Dedifferentiated amniotic fluid mesenchymal stem cell (primary cell): ENCODE data around the gene VAMP1.
"Not testable (repeated sequence)": the region's sequence is repeated elsewhere in the genome, so short reads cannot be mapped to it uniquely, and the experiment has no call there.

Experiments
- DNase-seq: peaks from one replicate; pipeline ENCODE4 v3.0.0-alpha.2; 2016; ENCODE audit errors: extremely low spot score

The VAMP1 gene

DNA sequence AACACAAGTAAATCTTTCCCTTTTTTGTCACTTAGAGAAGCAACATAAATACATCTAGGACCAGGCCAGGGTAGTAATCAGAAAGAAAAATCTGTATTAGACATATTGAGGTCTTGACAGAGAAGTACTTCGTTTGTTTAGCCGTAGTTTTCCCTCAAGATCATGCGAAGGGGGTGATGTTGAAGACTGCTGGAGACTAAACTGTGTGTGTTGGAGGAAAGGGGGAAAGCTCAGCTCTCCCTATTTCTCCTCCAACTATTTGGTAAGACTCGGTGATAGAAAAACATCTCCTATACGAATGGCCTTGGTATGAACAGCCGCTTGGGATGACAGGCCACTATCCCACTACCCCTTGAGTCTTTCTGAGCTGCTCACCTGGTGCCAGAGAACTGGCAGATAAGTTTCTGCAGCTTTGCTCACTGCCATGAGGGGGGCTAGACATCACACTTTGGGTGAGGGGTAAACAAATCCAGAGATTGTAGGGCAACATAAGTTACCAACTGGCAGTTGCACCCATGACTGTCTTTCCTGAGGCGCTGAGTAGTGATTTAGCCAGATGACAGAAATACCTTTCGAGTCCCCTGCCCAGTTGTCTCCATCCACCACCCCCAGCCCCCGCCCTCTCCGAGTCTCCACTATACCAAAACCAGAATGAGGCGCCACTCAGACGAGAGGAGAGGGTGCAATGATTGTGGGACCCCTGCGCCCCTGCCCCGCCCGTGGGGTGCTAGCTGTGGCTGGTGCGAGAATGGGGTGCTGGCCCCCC, 685 bp downstream of the VAMP1 start:
- DNase-seq: no peak

DNA sequence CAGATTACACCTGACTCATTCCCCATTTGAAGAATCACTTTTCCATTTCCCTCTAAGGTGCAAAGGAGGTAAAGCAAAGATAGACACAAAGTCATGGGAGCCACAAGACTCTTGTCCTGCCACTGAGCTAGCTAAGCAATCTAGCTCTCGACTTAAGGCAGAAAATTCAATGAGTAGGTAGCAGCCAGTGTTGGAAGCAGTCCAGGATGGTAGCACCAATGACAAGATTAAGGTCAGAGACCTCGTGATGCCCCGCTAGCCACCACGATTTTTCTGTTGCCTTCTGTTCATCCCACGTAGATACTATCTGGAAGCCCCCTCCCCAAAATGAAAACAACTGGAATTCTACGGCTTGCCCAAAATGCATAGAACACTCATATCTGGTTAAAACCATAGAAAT, 1.4 kb downstream of the VAMP1 start:
- DNase-seq: no peak

DNA sequence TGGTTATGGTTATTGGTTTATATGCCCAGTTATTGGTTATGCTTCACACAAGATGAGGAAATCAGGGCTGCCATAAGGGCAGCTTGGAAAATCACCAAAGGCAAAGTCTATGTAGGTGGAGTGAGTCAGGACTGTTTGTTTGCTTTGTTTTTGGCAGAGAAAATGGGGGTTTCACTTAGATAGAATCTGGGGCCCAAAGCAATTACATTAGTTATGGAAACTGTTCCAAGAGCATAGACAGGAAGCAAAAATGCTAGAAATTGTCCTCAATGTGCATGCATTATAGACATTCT, 2.2 kb downstream of the VAMP1 start:
- DNase-seq: no peak

DNA sequence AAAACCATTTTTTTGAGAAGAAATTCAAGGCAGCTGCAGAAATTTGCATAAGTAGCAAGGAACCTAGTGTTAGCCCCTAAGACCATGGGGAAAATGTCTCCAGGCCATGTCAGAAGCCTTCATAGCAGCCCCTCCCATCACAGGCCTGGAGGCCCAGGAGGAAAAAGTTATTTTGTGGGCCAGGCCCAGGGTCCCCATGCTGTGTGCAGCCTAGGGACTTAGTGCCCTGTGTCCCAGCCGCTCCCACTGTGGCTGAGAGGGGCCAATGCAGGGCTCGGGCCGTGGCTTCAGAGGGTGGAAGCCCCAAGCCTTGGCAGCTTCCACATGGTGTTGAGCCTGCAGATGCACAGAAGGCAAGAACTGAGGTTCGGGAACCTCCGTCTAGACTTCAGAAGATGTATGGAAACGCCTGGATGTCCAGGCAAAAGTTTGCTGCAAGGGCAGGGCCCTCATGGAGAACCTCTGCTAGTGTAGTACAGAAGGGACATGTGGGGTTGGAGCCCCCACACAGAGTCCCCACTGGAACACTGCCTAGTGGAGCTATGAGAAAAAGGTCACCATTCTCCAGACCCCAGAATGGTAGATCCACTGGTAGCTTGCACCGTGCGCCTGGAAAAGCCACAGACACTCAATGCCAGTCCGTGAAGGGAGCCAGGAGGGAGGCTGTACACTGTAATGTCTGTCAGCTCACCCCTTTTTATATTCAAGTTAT, 2.8 kb downstream of the VAMP1 start:
- DNase-seq: not testable (repeated sequence)

DNA sequence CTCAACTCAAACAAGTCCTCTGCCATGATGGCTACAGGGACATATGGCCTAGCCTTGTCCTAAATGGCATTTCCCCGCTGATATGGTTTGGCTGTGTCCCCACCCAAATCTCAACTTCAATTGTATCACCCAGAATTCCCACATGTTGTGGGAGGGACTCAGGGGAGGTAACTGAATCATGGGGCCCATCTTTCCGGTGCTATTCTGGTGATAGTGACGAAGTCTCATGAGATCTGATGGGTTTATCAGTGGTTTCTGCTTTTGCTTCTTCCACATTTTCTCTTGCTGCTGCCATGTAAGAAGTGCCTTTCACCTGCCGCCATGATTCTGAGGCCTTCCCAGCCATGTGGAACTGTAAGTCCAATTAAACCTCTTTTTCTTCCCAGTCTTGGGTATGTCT, 3.7 kb downstream of the VAMP1 start:
- DNase-seq: not testable (repeated sequence)

DNA sequence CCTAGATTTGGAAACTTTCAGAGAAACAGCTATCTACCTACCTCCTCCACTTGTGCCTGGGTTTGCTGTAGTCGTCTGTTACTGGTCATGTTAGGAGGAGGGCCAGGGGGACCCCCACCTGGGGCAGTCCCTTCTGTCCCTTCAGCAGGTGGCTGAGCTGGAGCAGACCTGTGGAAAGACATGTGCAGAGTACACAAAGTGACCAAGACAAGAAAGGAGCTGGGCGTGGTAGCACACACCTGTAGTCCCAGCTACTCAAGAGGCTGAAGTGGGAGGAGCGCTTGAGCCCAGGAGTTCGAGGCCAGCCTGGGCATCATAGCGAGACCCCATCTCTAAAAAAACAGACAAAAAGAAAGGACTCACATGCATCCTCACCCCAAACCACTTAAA, 4.3 kb downstream of the VAMP1 start:
- no peak for DNase-seq

DNA sequence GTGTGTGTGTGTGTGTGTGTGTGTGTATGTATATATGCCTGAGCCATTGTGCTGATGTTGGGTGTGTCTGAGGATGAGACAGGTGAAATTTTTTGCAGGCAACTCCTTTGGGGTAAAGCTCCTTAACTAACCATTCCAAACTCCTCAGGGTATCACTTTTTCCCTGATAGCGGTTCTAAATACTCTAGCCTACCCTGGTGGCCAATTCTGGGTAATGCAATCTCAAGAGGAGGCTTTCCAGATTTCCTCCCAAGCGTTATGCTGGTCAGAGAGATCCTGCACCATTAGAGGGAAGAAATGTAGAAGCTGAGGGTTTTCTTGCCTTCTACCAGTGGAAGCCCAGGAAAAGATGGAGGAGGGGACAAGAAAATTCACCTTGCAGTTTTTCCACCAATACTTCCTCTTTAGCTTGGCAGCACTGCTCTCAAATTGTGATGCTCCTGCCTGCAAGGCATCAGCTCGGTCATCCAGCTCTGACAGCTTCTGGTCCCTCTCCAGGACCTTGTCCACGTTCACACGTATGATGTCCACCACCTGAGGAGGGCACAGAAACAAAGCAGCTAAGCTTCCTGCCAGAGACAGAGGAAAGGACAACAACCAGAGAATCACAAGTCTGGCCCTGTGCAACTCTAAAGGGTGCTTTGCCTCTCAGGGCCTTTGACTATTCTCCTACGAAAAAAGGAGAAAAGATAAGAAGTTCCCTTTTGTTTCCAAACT, 4.9 kb downstream of the VAMP1 start:
- DNase-seq: peak; percentile 71

DNA sequence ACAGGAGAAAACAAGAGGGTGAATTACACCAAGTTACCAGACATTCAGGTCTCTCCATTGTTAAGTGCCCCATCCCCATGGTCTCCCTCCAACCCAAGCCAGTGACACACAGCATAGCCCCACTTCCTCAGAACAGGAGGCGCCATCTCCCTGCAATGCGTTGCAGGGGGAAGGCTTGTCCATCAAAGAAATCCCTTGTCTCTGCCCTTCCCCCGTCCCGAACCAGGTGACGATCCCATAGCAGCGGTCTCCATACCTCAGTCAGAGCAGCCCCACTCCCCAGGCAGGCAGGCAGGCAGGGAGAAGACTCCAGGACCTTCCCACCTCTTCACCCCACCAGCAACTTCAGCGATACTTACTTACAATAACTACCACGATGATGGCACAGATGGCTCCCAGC, 5.9 kb downstream of the VAMP1 start:
- DNase-seq: no peak

DNA sequence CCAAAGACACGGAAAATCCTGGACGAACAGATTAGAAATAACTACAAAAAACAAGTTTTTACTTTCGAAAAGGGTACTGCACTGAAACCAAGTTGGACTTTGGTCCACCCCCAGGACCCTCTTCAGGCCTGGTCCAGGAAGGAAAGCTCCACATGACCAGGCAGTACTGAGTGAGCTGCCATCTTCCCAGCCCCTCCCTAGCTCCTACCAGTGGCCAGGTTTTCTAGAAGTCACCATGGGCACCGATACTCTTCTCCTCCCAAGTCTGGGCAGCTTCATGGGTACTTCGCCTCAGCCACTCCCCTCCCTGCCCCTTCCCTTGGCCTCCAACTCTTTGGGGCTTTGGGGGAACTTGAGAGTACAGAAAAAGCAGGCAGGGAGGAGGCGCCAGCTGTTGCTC, 6.6 kb downstream of the VAMP1 start:
- no peak for DNase-seq

DNA sequence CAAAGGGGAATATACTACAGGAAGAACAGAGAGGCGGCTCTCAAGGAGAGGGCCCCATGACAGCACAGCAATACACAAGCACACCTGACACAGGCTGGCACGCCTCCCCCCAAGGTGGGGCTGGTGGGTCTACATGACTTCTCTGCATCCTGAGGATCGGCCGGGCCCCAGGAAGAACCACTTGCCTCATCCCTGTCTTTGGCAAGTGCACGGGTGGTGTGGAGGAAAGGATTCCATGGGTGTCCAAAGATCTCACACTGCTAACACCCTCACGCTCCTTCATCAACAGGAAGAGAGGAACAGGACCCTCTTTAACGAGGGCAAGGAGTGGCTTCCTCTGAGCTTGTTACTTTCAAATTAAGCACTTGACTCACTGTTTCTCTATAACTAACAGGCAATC, 7.3 kb downstream of the VAMP1 start:
- no peak for DNase-seq

DNA sequence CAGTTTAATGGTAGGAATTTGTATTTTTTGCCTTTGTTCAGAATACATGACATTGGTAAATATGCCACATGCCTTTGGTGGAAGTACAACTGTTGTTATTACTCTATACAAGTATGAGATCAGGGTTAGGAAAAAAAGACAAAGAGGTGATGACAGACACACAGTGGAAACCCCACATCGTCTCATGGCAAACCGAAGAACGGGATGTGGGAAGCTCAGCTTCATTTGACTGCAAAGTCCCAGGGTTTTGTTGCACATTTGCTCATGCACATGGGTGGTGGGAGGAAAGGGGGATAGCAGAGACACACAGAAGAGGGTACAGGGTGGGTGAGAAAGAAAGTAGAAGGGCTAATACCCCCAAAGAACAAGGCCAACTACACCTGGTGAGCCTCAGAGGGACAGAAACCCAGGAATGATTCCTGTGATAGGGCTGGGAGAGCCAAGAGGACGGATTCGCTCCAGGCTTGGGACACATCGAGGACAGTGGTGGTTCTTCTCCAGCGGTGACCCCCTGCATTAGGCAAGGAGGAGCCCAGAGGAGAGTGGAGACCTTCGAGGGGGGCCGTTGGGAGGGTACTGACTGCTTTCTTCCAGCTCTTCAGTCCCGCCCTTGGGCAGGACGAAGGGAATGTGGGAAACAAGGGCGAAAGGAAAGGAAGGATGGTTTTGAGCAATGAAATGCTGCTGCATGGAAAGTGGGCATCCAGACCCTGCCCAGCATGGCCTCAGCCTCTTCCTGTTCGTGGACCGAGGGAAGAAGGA, 8.1 kb downstream of the VAMP1 start:
- DNase-seq: no peak

DNA sequence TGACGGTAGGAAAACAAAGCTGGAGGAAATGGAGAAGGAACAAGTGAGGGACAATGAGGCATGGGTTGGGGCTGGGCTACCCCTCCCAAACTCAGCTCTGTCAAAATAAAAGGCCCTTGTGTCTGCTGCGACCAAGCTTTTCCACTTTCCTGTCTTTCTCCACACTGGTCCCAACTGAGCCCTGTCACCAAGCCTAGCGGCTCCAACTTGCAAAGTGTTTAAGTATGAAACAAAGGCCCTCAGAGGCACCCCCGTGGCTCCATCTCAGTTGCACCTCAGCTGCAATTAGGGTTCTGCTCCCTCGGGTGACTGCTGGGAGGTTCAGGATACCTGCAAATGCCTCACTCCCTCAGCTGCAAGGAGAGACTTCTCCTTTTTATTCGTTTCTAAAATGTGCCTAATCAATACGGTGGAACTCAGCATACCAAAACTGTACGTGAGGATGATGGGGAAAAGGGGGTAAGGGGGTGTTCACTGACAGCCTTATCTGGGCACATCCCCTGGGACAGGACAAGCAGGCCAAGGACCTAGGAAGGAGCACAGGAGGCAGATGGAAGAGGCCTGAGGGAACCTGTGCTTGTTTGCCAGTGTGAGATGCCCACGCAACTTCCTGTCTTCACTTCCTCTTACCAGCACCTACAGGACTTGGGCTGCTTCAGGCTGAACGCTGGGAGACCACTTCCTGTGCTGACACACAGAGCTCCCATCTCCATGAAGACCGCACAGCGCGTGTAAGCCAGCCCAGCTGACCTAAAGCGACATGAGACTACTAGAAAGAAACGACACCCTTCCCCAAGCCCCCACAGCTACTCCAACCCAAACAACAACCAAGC, 8.9 kb downstream of the VAMP1 start:
- no peak for DNase-seq

DNA sequence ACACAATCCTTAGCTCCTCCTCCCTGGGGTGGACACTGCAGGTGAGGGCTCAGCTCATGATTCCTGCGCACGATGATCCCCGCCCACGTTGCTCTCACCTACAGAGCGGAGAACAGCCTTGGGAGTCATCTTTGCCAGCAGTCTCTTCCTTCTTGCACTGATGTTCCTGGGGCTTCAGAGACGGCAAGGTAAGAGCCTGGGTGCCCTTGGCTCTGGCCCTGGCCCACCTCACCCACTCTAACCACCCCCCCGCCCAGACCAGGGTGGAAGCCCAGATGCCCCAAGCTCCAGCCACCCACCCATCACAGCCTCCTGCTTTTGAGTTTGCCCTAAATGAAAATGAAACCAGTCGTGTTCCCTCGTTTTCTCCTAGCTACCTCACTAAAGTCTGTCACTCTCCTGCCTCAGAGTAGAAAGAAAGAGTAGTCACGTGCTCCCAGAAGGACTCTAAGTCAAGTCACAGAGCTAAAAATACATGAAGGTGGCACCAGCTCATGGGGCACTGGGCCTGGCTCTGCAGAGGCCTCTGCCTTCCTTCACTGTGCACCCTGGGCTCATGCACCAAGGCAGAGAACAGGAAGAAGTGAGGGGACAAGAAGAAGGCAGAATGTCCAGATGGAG, 9.6 kb downstream of the VAMP1 start:
- DNase-seq: no peak

DNA sequence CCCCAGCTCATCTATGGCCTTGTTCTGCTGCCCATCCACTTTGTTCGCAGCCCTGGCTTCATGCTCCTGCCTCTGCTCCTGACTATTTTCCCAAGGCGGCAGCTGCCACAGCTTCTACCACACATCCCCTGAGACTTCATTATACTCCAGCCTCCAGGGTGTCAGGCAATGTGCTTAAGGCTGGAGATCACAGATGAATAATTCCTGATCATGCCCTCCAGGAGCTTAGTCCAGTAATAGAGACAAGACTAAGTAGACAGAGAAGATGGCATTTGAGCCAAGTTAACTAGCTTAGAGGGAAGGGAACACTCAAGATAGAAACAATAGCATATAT, 11.5 kb downstream of the VAMP1 start:
- no peak for DNase-seq

DNA sequence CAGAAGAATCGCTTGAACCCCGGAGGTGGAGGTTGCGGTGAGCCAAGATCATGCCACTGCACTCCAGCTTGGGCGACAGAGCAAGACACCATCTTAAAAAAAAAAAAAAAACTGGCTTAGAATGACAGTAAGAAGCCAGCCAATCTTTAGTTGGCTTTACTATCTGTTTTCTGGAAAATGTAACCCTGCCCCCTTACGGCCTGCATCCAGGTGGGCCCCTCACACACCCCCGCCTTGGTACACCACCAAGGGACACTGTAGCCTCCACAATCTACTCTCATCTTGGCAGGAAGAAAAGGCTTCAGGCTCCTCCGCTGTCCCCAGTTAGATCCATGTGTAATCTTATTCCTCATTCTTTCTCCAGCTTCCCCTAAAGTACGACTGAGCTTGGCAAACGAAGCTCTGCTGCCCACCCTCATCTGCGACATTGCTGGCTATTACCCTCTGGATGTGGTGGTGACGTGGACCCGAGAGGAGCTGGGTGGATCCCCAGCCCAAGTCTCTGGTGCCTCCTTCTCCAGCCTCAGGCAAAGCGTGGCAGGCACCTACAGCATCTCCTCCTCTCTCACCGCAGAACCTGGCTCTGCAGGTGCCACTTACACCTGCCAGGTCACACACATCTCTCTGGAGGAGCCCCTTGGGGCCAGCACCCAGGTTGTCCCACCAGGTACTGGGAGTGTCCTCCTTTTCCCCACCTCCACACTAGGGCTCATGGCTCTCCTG, 12.0 kb downstream of the VAMP1 start:
- DNase-seq: no peak

DNA sequence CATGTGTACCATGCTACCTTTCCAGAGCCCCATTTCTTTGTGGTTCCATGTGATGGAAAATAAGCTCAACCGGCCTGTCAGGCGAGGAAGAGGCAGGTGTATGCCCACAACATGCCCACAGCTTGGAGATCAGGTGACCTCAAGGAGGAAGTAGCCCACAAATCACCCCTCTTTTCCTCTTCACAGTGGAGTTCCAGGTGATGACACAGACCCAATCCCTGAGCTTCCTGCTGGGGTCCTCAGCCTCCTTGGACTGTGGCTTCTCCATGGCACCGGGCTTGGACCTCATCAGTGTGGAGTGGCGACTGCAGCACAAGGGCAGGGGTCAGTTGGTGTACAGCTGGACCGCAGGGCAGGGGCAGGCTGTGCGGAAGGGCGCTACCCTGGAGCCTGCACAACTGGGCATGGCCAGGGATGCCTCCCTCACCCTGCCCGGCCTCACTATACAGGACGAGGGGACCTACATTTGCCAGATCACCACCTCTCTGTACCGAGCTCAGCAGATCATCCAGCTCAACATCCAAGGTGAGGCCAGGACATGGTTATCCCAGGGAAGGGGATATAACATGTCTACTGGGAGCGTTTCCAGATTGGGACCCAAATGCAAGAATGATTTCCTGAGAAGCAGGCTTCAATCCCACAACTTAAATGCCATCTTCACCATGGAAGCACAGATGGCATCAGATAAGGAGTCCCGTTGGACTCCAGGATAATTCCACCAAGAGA, 13.1 kb downstream of the VAMP1 start:
- DNase-seq: no peak

DNA sequence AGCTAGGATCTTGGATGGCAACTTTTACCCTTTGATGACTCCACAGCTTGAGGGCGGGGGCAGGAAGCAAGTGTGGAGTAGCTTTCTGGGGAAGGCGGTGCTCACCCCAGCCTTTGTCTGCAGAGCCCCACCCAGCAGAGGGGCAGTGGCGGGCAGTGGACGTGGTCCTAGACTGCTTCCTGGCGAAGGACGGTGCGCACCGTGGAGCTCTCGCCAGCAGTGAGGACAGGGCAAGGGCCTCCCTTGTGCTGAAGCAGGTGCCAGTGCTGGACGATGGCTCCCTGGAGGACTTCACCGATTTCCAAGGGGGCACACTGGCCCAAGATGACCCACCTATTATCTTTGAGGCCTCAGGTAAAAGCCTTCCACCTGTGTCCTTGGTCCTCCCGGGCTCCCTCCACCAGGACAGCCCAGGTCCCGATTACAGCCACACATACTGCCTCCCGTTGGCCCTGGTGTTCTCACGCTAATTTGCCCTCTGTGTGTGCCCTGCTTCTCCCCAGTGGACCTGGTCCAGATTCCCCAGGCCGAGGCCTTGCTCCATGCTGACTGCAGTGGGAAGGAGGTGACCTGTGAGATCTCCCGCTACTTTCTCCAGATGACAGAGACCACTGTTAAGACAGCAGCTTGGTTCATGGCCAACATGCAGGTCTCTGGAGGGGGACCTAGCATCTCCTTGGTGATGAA, 17.4 kb downstream of the VAMP1 start:
- no peak for DNase-seq

DNA sequence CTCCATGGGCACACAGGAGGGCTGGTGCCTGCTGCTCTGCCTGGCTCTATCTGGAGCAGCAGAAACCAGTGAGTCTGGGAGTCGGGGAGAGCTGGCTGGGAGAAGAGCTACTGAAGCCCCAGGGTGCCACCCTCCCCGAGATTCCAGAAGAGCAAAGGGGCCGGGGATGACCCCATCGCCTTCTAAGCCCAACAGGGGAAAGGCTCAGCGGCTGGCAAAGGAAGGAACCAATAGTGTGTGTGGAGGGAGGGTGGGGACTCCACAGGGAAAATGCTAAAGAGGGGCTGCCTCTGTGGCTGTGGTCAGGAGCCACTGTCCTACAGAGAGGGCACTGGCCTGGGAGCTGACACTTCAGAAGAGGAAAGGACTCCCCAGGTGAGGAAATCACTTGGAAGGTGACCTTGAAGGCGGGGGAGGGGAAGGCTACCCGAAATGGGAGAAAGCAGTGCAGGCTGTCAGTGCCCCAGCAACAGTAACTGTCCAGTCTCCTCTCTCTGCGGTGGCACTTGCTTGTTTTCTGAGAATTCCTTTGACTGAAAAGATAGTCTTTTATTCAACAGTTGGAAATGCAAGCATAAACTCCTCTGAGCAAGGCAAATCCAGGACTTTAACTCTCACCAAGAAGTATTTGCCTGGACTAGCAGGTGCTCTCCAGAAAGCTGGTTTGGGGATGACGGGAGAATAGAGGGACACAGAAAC, 18.1 kb downstream of the VAMP1 start:
- DNase-seq: no peak
